Daoy (cell line): Measurements from ENCODE around the gene GLI3. TPM values are rescaled to one million over a fixed set of nuclear protein-coding genes. Genes with fewer than 3 reads are reported as not detected.

ENCODE experiments used
- DNase-seq: peaks from one replicate; pipeline ENCODE4 v3.0.0-alpha.2; 2015; ENCODE audit warnings: low read depth
- total RNA-seq: library from RNA; depleted of rRNA; stranded (reverse); fragments of >200 nt; shearing (Covaris generic); gene quantifications from 2 replicates; pipeline ENCODE4 v1.2.3, GENCODE V29; 2014

The GLI3 gene
- total RNA-seq, 1 experiment from 2014 or later: 7.2 TPM

DNA sequence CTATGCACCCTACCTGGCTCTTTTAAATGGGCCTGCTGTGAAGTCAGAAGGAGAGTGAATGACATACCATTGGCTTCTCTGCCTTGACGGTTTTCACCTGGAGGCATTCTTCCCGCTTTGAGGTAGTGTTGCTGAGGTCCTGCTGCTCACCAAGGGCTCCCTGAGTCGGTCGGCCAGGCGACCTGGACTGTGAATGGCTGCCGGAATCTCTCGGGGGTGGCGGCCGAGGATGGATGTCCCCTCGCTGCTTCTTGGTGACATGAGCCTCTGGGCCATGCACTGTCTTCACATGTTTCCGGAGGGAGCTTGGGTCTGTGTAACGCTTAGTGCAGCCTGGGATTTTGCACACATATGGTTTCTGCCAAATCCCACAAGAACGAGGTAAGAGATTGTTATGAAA, 264.7 kb downstream of the GLI3 start:
- DNase-seq: no peak

DNA sequence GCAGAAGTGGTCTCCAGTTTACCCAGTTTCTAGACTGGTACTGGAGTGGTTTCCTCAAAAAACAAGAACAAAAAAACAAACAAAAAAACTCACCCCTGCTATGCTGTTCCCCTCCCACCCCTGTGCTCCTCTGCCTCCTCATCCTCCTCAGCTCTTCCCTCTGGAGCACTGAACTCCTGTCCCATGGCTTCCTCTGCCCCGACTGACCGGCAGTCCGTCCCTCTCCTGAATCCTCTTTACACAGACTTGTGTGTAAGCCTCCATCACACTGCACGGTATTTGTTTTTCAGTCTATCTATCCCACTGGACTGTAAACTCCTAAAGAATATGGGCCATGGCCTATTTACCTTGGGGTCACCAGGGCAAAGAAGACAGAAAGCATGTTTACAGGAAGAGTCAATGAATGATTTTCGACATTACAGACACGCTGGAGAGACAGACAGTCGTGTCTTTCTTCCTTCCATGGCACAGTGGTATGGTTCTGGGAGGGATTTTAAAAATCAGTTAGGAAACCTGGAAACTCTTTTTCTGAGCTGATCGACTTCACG, 265.3 kb downstream of the GLI3 start:
- DNase-seq: no peak

GRCh38 chr7:41970941-41971340, 266.1 kb downstream of the GLI3 start:
- no peak for DNase-seq

DNA sequence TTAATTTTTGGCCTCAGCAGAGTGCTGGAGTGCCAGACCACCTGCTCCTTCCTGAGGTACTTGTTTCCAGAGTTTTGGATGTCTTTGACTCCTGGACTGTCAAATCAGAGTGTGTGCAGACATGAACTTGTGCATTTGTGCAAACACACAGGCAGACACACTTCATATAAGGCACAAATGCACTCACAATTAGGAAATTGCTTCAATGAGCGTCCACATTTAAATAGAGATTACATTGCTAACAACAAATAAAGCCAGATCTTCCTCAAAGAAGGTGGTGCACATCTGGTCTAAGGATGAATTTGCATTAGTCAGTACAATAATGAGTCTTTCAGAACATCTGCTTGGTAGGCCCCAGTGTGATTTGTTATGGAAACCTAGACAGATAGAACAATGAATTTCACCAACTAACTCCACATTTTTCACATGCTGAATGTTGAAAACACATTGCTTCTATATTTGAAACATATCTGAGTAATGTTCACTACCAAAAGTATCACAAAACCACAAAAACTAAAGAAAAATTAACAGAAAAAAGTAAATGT, 267.4 kb downstream of the GLI3 start:
- no peak for DNase-seq

DNA sequence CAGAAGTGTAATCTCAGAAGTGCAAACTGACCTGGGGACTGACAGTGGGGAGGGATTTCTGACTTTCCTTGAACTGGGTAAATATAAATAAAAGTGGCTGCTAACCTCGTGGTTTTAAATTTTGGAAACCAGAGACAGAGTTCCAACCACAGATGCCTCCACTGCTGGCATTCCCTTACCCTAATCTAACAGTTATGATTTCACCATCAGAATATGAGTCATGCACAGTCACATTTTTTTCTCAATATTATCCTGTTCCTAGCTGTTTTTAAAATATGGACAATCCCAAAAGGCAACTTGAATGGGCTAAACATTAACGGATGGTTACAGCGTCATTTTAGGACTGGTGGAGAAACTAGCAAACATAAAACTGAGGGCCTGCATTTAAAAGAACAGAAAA, 269.9 kb downstream of the GLI3 start:
- DNase-seq: no peak

GRCh38 chr7:41965951-41966505, 271.0 kb downstream of the GLI3 start:
- no peak for DNase-seq

DNA sequence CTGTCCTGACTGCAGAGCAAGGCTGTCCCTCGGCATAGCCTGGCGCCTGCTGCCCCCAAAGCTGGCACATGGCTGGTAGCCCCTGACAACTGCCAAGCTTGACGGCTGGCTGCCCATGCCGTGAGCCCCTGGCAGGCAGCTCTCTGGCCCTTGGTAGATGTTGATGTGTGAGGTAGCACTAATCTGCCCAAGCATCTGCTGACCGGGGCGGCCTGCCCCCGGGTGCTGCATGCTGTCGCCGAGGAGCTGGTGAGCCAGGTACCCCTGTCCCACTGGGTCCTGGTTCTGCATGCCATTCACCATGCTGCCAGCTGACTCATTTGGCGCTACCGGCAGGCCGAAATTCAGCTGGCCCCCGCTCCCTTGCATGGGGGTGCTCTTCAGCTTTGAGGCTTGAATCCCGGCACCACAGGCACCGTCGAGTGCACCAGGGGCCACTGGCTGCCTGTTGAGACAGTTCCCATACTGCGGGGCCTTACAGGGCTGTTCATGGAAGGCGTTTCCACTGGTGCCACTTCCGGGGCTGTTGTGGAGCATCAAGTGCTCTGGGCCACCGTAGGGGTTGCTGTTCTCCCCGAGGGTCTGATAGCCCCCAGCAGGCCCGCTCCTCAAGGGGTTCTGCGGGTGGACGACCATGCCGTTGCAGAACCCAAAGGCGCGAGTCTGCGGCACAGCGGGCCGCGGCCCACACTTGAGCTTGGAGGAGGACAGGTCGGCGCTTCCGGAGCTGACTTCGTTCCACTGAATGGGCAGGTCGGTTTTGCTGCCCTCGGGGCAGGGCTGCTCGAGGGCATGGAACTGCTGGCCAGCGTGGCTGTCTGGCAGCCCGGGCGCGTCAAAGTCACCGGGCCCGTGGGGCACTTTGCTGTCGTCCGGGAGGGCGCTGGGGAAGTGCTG, 271.9 kb downstream of the GLI3 start:
- no peak for DNase-seq

GRCh38 chr7:41964183-41964753, 272.7 kb downstream of the GLI3 start:
- no peak for DNase-seq

DNA sequence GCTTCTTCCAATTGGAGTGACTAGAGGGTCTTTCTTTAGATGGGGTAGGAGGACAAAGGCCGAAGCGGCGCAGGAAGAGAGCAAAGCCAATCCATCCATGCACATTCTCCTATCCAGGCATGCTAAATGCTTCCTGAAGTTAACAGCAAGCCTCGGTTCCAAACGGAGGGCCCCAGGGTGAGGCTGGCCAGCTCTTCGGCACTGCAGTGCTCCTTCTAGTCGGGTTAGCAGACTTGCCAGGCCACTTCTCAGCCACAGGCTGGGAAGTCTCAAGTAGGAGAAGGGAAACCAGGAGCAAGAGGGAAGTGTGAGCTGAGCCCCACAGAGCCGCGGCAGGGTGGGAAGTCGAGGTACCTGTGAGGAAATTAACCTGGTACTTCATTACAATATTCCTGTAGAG, 280.3 kb downstream of the GLI3 start:
- DNase-seq: no peak

DNA sequence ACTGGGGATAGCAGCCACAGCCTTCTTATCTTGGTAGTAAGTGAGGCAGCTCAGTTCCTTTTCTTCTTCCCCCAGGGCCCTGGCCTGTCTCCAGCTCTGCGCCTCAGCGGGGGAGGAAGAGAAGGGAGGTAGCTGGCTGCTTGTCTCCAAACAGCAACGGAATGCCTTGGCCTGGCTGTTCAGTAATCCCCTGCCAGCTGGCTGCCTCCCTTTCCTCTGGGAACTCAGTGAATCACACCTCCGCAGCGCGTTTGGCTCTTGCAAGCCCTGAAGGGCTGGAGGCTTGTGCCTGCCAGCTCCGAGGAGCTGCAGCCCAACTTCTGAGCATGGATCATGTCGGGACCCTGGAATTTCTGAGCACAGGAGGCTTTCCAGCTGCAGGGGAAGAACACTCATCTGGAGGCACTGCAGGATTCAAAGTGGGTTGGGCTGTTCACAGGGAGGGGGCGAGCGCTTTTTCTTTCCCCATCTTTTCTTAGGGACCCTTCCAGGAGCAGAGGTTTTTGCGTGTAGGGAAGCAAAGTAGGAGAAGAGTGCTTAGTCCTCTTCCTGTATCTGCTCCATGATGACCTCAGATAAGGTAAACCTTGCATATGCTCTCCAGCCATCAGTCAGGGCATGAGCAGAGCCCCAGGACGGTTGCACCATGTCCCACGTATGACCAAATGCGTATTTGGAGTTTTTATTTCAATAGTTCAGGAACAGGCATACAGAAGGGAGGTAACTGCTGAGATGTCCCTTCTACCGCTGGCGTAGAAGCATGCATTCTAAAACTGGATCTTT, 280.9 kb downstream of the GLI3 start:
- peak; percentile 100 for DNase-seq

GRCh38 chr7:41955451-41955850, 281.6 kb downstream of the GLI3 start:
- no peak for DNase-seq

DNA sequence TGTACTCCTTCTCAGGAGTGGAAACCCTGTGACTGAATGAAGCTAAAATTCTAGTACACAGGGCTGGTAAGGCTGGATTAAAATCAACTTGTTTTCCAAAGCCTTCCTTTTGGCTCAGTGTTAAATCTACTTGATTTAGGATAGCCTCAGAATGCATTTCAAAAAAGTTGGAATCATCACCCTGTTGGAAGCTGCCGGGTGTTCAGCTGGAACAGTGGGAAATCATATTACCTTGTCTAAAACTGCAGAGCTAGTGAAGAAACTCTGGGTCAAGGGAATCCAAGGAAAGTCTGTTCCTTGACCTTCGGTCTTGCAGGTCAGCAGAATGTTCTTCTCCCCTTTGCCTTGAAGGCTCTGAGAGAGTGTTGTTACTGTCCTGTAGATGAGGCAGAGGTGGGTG, 282.0 kb downstream of the GLI3 start:
- DNase-seq: no peak

- no peak for DNase-seq
Observed at GRCh38 chr7:41948503-41948902, 288.5 kb downstream of the GLI3 start.

DNA sequence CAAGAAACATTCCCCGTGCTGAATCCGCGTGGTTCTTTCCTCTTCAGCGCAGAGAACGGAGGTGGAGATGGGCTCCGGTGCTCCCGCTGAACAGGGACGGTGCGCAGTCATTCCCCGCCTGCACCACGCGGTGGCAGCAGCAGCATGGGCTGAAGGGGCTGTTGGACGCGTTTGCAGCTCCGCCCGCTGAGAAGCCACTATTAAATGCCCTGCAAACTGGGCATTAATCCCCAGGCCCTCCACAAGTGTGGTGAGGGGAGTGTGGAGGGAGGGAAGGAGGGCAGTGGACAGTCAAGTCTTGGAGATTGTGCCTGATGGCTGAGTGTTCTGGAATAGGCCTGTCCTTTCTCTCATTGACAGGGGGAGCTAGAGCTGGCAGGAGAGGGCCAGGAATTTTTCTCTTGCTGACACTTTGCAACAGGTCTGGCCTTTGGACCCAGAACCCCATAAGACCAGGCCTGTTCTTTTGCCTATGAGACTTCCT, 293.9 kb downstream of the GLI3 start:
- DNase-seq: peak; percentile 97

DNA sequence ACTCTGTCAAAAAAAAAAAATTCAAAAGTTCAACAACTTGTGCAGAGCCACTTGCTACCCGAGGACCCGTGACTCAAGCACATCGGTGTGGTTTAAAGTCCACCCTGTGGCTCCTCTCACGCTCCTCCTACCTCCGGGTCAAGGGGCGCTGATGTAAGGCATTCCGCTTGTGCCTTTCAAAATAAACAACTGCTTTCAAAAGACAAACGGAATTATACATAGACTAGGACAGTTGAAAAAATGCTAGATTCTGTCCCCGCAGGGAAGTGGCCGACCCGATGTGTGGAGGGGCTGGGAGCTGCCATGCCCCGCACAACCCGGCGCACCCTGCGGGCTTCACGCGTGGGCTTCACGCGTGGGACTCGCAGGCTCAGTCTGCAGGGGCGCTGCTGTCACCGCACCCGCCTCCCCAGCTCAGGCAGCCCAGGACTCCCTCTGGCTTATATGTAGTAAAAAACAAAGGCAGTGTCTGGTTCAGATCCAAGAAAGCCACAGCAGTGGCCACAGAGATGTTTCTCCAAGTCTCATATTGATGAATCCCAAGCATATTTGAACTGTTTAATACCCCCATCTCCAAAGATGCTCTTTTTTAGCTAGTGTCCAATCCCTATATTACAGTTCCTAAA, 294.4 kb downstream of the GLI3 start:
- peak; percentile 89 for DNase-seq

GRCh38 chr7:41940760-41941343, 296.2 kb downstream of the GLI3 start:
- DNase-seq: peak; percentile 93

GRCh38 chr7:41938371-41938770, 298.6 kb downstream of the GLI3 start:
- DNase-seq: no peak

- DNase-seq: no peak
Observed at GRCh38 chr7:41933427-41933826, 303.6 kb downstream of the GLI3 start.

DNA sequence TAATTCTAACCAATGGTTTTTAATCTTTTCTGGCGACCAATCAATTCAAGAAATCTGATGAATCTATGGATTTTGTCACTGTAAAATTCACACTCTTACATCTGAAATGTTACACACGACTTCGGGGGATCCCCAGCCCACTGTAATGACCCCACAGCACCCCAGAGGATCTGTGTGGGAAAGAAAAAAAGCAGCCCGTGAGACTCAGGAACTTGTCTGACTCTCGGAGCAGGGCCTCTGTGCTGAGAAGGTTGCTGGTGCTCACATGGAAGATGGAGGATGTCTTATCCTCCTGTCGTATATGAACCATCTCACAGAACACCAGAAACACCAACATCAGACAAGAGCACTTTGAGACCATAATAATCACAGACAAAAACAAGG, 305.8 kb downstream of the GLI3 start:
- DNase-seq: no peak

DNA sequence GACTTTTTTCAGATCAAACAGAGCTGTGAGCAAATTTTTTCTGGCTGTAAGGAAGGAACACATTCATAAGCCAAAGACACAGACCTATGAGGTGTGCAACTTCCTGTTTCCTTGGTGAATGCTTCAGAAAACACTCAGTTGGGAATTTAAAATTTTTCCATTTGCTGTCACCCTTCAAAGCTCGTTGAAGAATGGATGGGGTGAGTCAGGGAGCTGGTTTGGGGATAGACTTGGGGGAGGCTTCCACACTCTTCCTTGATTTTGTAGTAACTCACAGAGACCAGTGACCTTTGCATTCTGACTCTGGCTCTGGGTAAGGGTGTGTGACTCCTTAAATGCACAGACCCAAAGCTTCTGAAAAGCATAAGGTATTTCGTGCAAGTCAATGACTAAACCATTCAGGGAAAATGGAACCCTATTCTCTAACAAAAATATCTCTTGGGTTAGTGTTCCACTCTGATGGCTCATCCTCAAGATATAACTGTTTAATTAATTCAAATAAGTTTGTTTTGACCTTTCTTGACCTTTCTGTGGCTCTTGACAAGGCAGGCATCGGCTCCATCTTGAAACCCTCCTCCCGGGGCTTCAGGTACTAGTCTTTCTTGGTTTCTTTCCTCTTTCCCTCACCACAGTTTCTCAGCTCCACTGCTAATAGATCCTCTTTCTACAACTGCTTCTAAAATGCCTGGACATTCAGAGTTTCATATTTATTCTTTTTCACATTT, 306.3 kb downstream of the GLI3 start:
- DNase-seq: peak; percentile 51
